ENCODE results near the gene ATXN1.

Gene ATXN1

GRCh38 chr6:16294371-16294770 is 466.9 kb downstream of the ATXN1 start:
- in situ Hi-C loops (cut with HindIII; ENCODE audit: low pct_ligation_motif_present, low pct_unique_long_range_greater_than_20kb, low sequenced_read_pairs): no loop called here

GRCh38 chr6:16292942-16293341 is 468.3 kb downstream of the ATXN1 start:
- no peak for DNase-seq
- in situ Hi-C loops (cut with HindIII; ENCODE audit: low pct_ligation_motif_present, low pct_unique_long_range_greater_than_20kb, low sequenced_read_pairs): no loop called here

More at GRCh38 chr6:16294371-16294770, 466.9 kb downstream of the ATXN1 start:
- no peak for DNase-seq

- no peak for DNase-seq
- in situ Hi-C loops (cut with HindIII; ENCODE audit: low pct_ligation_motif_present, low pct_unique_long_range_greater_than_20kb, low sequenced_read_pairs): no loop called here
These were observed 468.8 kb downstream of the ATXN1 start for GRCh38 chr6:16292432-16292831.

GRCh38 chr6:16291739-16292138 is 469.5 kb downstream of the ATXN1 start:
- in situ Hi-C loops (cut with HindIII; ENCODE audit: low pct_ligation_motif_present, low pct_unique_long_range_greater_than_20kb, low sequenced_read_pairs): no loop called here
- no peak for DNase-seq

- in situ Hi-C loops (cut with HindIII; ENCODE audit: low pct_ligation_motif_present, low pct_unique_long_range_greater_than_20kb, low sequenced_read_pairs): no loop called here
- DNase-seq: no peak
These were observed 473.1 kb downstream of the ATXN1 start for GRCh38 chr6:16288163-16288562.

GRCh38 chr6:16286151-16286522 is 475.1 kb downstream of the ATXN1 start:
- in situ Hi-C loops (cut with HindIII; ENCODE audit: low pct_ligation_motif_present, low pct_unique_long_range_greater_than_20kb, low sequenced_read_pairs): no loop called here
- peak; percentile 7 for DNase-seq

GRCh38 chr6:16285467-16286150 is 475.7 kb downstream of the ATXN1 start:
- DNase-seq: no peak
- in situ Hi-C loops (cut with HindIII; ENCODE audit: low pct_ligation_motif_present, low pct_unique_long_range_greater_than_20kb, low sequenced_read_pairs): no loop called here

GRCh38 chr6:16284472-16284871 is 476.8 kb downstream of the ATXN1 start:
- in situ Hi-C loops (cut with HindIII; ENCODE audit: low pct_ligation_motif_present, low pct_unique_long_range_greater_than_20kb, low sequenced_read_pairs): no loop called here
- DNase-seq: no peak

- in situ Hi-C loops (cut with HindIII; ENCODE audit: low pct_ligation_motif_present, low pct_unique_long_range_greater_than_20kb, low sequenced_read_pairs): no loop called here
- no peak for DNase-seq
These were observed 478.9 kb downstream of the ATXN1 start for GRCh38 chr6:16282370-16282769.

GRCh38 chr6:16279243-16279642 is 482.0 kb downstream of the ATXN1 start:
- in situ Hi-C loops (cut with HindIII; ENCODE audit: low pct_ligation_motif_present, low pct_unique_long_range_greater_than_20kb, low sequenced_read_pairs): no loop called here
- DNase-seq: no peak

- in situ Hi-C loops (cut with HindIII; ENCODE audit: low pct_ligation_motif_present, low pct_unique_long_range_greater_than_20kb, low sequenced_read_pairs): no loop called here
- DNase-seq: no peak
These were observed 482.5 kb downstream of the ATXN1 start for GRCh38 chr6:16278750-16279149.

- peak; percentile 5 for DNase-seq
- in situ Hi-C loops (cut with HindIII; ENCODE audit: low pct_ligation_motif_present, low pct_unique_long_range_greater_than_20kb, low sequenced_read_pairs): no loop called here
These were observed 483.1 kb downstream of the ATXN1 start for GRCh38 chr6:16278048-16278724.

GRCh38 chr6:16277101-16277981 is 483.9 kb downstream of the ATXN1 start:
- peak; percentile 93 for DNase-seq
- in situ Hi-C loops (cut with HindIII; ENCODE audit: low pct_ligation_motif_present, low pct_unique_long_range_greater_than_20kb, low sequenced_read_pairs): no loop called here

- in situ Hi-C loops (cut with HindIII; ENCODE audit: low pct_ligation_motif_present, low pct_unique_long_range_greater_than_20kb, low sequenced_read_pairs): no loop called here
- DNase-seq: no peak
These were observed 486.2 kb downstream of the ATXN1 start for GRCh38 chr6:16274885-16275589.

GRCh38 chr6:16274483-16274882 is 486.8 kb downstream of the ATXN1 start:
- no peak for DNase-seq
- in situ Hi-C loops (cut with HindIII; ENCODE audit: low pct_ligation_motif_present, low pct_unique_long_range_greater_than_20kb, low sequenced_read_pairs): no loop called here

GRCh38 chr6:16273256-16273655 is 488.0 kb downstream of the ATXN1 start:
- in situ Hi-C loops (cut with HindIII; ENCODE audit: low pct_ligation_motif_present, low pct_unique_long_range_greater_than_20kb, low sequenced_read_pairs): no loop called here
- DNase-seq: no peak

- DNase-seq: no peak
- in situ Hi-C loops (cut with HindIII; ENCODE audit: low pct_ligation_motif_present, low pct_unique_long_range_greater_than_20kb, low sequenced_read_pairs): no loop called here
These were observed 489.1 kb downstream of the ATXN1 start for GRCh38 chr6:16272201-16272600.

- DNase-seq: no peak
- in situ Hi-C loops (cut with HindIII; ENCODE audit: low pct_ligation_motif_present, low pct_unique_long_range_greater_than_20kb, low sequenced_read_pairs): no loop called here
These were observed 489.8 kb downstream of the ATXN1 start for GRCh38 chr6:16271428-16271827.

All from ACHN (cell line).